B cell (primary cell): ENCODE measurements around the gene MLLT3.

ENCODE experiments used
- EZH2 ChIP-seq: IDR thresholded peaks from 2 replicates; pipeline ENCODE4 v1.6.1; 2012; ENCODE audit warnings: borderline replicate concordance, low read depth, mild to moderate bottlenecking, moderate library complexity, low read length; ENCODE audit not compliant: insufficient read depth, poor library complexity, severe bottlenecking
- TF ChIP-seq, protein P1 (sequence below): fragments of 200-600 bp; IDR thresholded peaks from one replicate; pipeline ENCODE4 v1.8.0; 2022; ENCODE audit warnings: antibody characterized with exemption, mild to moderate bottlenecking

DNA sequence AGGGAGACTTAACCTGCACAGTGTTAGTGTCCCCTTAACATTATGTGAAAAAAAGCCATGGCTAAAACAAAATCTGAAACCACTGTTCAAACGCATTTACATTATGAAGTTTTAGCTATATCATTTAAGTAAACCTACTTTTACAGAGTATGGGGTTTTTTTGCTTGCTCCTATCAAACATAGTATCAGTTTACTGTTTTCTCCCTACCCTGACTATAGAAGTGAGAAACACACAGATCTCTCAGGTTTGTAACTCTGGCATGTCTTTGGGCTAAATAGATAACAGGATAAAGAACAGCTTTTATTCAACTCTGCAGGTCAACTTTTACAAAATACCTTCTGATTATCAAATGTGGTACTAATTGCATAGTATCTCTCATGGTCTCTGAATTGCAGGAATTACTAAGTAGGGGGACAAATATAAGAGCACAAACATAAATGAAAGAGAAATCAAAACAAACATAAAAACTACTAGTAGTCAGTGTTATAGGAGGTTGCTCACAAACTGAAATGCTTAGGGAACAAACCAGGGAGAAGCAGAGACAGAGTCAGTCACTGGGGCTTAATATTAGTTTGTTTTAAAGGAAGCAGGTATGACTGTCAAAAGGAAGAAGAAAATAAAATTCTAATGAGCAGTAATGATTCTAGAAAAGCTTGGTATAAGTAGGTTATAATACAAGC is 155.8 kb downstream of the MLLT3 start:
- TF ChIP-seq EZH2: no peak
- TF ChIP-seq, protein P1, sequence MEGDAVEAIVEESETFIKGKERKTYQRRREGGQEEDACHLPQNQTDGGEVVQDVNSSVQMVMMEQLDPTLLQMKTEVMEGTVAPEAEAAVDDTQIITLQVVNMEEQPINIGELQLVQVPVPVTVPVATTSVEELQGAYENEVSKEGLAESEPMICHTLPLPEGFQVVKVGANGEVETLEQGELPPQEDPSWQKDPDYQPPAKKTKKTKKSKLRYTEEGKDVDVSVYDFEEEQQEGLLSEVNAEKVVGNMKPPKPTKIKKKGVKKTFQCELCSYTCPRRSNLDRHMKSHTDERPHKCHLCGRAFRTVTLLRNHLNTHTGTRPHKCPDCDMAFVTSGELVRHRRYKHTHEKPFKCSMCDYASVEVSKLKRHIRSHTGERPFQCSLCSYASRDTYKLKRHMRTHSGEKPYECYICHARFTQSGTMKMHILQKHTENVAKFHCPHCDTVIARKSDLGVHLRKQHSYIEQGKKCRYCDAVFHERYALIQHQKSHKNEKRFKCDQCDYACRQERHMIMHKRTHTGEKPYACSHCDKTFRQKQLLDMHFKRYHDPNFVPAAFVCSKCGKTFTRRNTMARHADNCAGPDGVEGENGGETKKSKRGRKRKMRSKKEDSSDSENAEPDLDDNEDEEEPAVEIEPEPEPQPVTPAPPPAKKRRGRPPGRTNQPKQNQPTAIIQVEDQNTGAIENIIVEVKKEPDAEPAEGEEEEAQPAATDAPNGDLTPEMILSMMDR: no peak
